ENCODE measurements around the gene POMC.

The POMC gene

GRCh38 chr2:25204190-25204838 is 35.9 kb upstream of the POMC start:
- H3K4me3 ChIP-seq (ENCODE audit: control insufficient read depth, low read depth, low read length): no peak overlapping the region
- no peak for DNase-seq (ENCODE audit: low read depth)
- TF ChIP-seq, protein P1, sequence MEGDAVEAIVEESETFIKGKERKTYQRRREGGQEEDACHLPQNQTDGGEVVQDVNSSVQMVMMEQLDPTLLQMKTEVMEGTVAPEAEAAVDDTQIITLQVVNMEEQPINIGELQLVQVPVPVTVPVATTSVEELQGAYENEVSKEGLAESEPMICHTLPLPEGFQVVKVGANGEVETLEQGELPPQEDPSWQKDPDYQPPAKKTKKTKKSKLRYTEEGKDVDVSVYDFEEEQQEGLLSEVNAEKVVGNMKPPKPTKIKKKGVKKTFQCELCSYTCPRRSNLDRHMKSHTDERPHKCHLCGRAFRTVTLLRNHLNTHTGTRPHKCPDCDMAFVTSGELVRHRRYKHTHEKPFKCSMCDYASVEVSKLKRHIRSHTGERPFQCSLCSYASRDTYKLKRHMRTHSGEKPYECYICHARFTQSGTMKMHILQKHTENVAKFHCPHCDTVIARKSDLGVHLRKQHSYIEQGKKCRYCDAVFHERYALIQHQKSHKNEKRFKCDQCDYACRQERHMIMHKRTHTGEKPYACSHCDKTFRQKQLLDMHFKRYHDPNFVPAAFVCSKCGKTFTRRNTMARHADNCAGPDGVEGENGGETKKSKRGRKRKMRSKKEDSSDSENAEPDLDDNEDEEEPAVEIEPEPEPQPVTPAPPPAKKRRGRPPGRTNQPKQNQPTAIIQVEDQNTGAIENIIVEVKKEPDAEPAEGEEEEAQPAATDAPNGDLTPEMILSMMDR (conservative IDR thresholded peaks at IDR 0.05; ENCODE audit: control insufficient read depth, insufficient read depth, low read depth, low read length): no peak

DNA sequence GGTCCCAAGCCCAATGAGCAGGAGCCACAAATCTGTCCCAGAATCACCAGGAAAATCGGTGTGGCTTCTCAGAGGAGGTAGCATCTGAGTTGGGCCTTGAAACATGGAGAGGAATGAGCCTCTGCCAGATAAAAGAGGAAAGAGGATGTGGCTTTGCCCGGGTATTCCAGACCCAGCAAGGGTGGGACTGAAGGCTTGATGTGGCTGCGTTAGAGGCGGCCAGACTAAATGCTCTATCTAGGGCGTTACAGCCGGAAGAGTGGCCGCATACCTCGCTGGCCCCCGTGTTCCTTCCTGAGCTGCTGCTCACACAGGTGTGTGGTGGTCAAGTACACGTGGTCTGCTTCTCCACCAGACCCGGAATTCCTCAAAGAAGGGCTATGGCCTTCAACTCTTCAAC is 33.9 kb upstream of the POMC start:
- DNase-seq (ENCODE audit: low read depth): no peak
- H3K4me3 ChIP-seq (ENCODE audit: control insufficient read depth, low read depth, low read length): no peak overlapping the region
- TF ChIP-seq, protein P1 (conservative IDR thresholded peaks at IDR 0.05; ENCODE audit: control insufficient read depth, insufficient read depth, low read depth, low read length): no peak

DNA sequence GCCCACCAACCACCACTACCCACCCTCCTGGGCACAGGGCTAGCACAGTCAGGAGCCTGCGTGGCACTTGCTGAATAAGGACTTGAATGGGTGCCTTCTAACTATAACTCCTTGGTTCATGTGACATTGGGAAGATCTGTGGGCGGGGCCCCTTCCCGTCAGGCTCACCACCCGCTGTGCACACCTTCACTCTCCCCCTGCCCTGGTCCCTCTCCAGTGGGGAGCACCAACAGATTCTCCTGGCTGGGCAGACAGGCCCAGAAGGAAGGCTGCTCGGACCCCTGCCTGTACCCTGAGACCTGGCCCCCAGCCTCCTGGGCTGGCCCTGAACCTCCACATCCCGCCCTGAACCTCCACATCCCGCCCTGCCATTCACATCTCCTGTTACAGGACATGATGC is 33.4 kb upstream of the POMC start:
- no peak overlapping the region for H3K4me3 ChIP-seq (ENCODE audit: control insufficient read depth, low read depth, low read length)
- TF ChIP-seq, protein P1 (conservative IDR thresholded peaks at IDR 0.05; ENCODE audit: control insufficient read depth, insufficient read depth, low read depth, low read length): no peak
- no peak for DNase-seq (ENCODE audit: low read depth)

- DNase-seq (ENCODE audit: low read depth): no peak
- TF ChIP-seq, protein P1 (conservative IDR thresholded peaks at IDR 0.05; ENCODE audit: control insufficient read depth, insufficient read depth, low read depth, low read length): peak; percentile 19
- no peak overlapping the region for H3K4me3 ChIP-seq (ENCODE audit: control insufficient read depth, low read depth, low read length)
Measured at GRCh38 chr2:25201265-25201664, 32.9 kb upstream of the POMC start.

DNA sequence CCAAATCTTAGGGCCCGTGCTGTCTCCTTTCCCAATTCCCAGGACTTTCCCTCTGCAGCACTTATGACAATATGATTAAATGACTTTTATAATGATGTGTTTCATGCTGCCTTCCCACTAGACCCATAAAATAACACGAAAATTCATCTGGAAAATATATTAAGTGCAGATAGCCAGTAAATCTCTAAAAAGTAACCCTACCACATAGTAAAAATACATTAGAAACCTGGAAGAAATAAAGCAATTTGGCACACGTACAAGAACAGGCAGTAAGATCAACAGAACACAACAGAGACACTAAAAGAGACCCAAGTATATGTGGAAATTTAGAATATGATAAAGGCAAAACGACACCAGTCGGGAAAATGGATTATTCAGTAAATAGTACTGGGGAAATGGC is 30.2 kb upstream of the POMC start:
- no peak for DNase-seq (ENCODE audit: low read depth)
- H3K4me3 ChIP-seq (ENCODE audit: control insufficient read depth, low read depth, low read length): no peak overlapping the region
- TF ChIP-seq, protein P1 (conservative IDR thresholded peaks at IDR 0.05; ENCODE audit: control insufficient read depth, insufficient read depth, low read depth, low read length): no peak

GRCh38 chr2:25198209-25198525 is 29.8 kb upstream of the POMC start:
- no peak overlapping the region for H3K4me3 ChIP-seq (ENCODE audit: control insufficient read depth, low read depth, low read length)
- TF ChIP-seq, protein P1 (conservative IDR thresholded peaks at IDR 0.05; ENCODE audit: control insufficient read depth, insufficient read depth, low read depth, low read length): no peak
- no peak for DNase-seq (ENCODE audit: low read depth)

All from fibroblast of mammary gland (primary cell).